Liver (tissue), 9 donors: ENCODE results near the gene MED12L. TPM values are rescaled to one million over a fixed set of nuclear protein-coding genes. Genes with fewer than 3 reads are reported as not detected.

Source experiments
- DNase-seq: peaks from one replicate; pipeline ENCODE4 v3.0.0-alpha.2; 2017; ENCODE audit warnings: low spot score
- H3K27ac ChIP-seq, 2 donors: one replicate each; pipeline ENCODE4 v1.7.0; 2013; ENCODE audit warnings: inconsistent platforms in 2 of 2, low read length in 2 of 2, control low read depth in 1 of 2, low read depth in 1 of 2, mild to moderate bottlenecking in 1 of 2
- H3K27me3 ChIP-seq, 4 donors: one replicate each; pipeline versions ENCODE4 v1.6.1 to v1.7.0; 2013; ENCODE audit warnings: low read length in 3 of 4, inconsistent platforms in 1 of 4, mild to moderate bottlenecking in 1 of 4, moderate library complexity in 1 of 4; ENCODE audit not compliant: control insufficient read depth in 4 of 4, insufficient read depth in 4 of 4
- H3K36me3 ChIP-seq, 4 donors: one replicate each; pipeline versions ENCODE4 v1.6.1 to v1.7.0; 2013; ENCODE audit warnings: low read length in 3 of 4, mild to moderate bottlenecking in 3 of 4, low read depth in 1 of 4, moderate library complexity in 1 of 4; ENCODE audit not compliant: control insufficient read depth in 4 of 4, insufficient read depth in 3 of 4
- H3K4me1 ChIP-seq, 4 donors: one replicate each; pipeline versions ENCODE4 v1.6.1 to v1.7.0; 2013; ENCODE audit warnings: low read length in 3 of 4, mild to moderate bottlenecking in 3 of 4, moderate library complexity in 1 of 4; ENCODE audit not compliant: control insufficient read depth in 4 of 4, insufficient read depth in 4 of 4
- H3K4me3 ChIP-seq, 3 donors: one replicate each; pipeline versions ENCODE4 v1.6.1 to v1.7.0; 2013; ENCODE audit warnings: low read length in 3 of 3, control low read depth in 1 of 3, low read depth in 1 of 3, mild to moderate bottlenecking in 1 of 3
- H3K9ac ChIP-seq, 2 donors: one replicate each; pipeline ENCODE4 v1.7.0; 2013; ENCODE audit warnings: low read length in 2 of 2, mild to moderate bottlenecking in 2 of 2, moderate library complexity in 2 of 2, control low read depth in 1 of 2, low read depth in 1 of 2
- H3K9me3 ChIP-seq, 4 donors: one replicate each; pipeline versions ENCODE4 v1.6.1 to v1.7.0; 2013; ENCODE audit warnings: low read length in 3 of 4; ENCODE audit not compliant: control insufficient read depth in 4 of 4
- EGR1 ChIP-seq, 2 donors: IDR thresholded peaks; 2 replicates each; pipeline ENCODE4 v1.6.1; 2016 to 2018; ENCODE audit warnings: antibody characterized with exemption in 2 of 2, low read depth in 2 of 2
- HNF4G ChIP-seq: IDR thresholded peaks from 2 replicates; pipeline ENCODE4 v1.6.1; 2016; ENCODE audit warnings: antibody characterized with exemption
- JUND ChIP-seq, 2 donors: IDR thresholded peaks; 2 replicates each; pipeline ENCODE4 v1.6.1; 2016; ENCODE audit warnings: antibody characterized with exemption in 2 of 2
- NR2F2 ChIP-seq: IDR thresholded peaks from 2 replicates; pipeline ENCODE4 v1.6.1; 2016; ENCODE audit warnings: antibody characterized with exemption
- RAD21 ChIP-seq, 2 donors: IDR thresholded peaks; 2 replicates each; pipeline ENCODE4 v1.6.1; 2016; ENCODE audit warnings: antibody characterized with exemption in 2 of 2, mild to moderate bottlenecking in 2 of 2
- RXRA ChIP-seq, 2 donors: IDR thresholded peaks; 2 replicates each; pipeline ENCODE4 v1.6.1; 2017 to 2018; ENCODE audit warnings: antibody characterized with exemption in 2 of 2, mild to moderate bottlenecking in 1 of 2
- SP1 ChIP-seq: IDR thresholded peaks from 2 replicates; pipeline ENCODE4 v1.6.1; 2018; ENCODE audit warnings: antibody characterized with exemption, mild to moderate bottlenecking
- WGBS: extraction: QIAGEN DNeasy Blood & Tissue Kit; methylation state at CpG from one replicate; pipeline ENCODE4 v1.1.7; 2013; 5-methylcytosine and 5-hydroxymethylcytosine counted together
- polyA plus RNA-seq, 2 donors: library from polyadenylated mRNA; stranded (reverse) in 1 of 2; unstranded in 1 of 2; fragments of 200-250 nt in 1 of 2; fragments of >200 nt in 1 of 2; fragmentation: Nextera tagmentation in 1 of 2; extraction: Ambion mirVana in 1 of 2; gene quantifications; one replicate each; pipeline versions ENCODE4 v1.2.1 to v1.2.3, GENCODE V29; 2013 to 2015
- total RNA-seq, 2 donors: library from RNA; depleted of rRNA; stranded (reverse); fragments of >200 nt; gene quantifications; one replicate each; pipeline ENCODE4 v1.2.3, GENCODE V29; 2014
- TF ChIP-seq, protein P1 (sequence below): IDR thresholded peaks from 2 replicates; pipeline ENCODE4 v1.6.1; 2016; ENCODE audit warnings: antibody characterized with exemption, mild to moderate bottlenecking
- TF ChIP-seq, protein P2 (sequence below): fragments of 150-350 bp; IDR thresholded peaks from 2 replicates; pipeline ENCODE4 v1.5.1; 2017; ENCODE audit warnings: improper control_type of control experiment, low read depth, low read length; ENCODE audit not compliant: missing input control
- TF ChIP-seq, protein P3 (sequence below): IDR thresholded peaks from 2 replicates; pipeline ENCODE4 v1.6.1; 2016; ENCODE audit warnings: antibody characterized with exemption
- TF ChIP-seq, protein P4 (sequence below): IDR thresholded peaks from 2 replicates; pipeline ENCODE4 v1.6.1; 2016; ENCODE audit warnings: antibody characterized with exemption
- TF ChIP-seq, protein P5 (sequence below): IDR thresholded peaks from 2 replicates; pipeline ENCODE4 v1.6.1; 2016; ENCODE audit warnings: antibody characterized with exemption
- donor health status: healthy.
- donor health status: healthy.
- donor health status: healthy.
- donor health status: healthy.
- donor health status: healthy.

MED12L gene
- total and polyA plus RNA-seq, 4 donors: 0.02 to 2.1 (median 0.49) TPM

DNA sequence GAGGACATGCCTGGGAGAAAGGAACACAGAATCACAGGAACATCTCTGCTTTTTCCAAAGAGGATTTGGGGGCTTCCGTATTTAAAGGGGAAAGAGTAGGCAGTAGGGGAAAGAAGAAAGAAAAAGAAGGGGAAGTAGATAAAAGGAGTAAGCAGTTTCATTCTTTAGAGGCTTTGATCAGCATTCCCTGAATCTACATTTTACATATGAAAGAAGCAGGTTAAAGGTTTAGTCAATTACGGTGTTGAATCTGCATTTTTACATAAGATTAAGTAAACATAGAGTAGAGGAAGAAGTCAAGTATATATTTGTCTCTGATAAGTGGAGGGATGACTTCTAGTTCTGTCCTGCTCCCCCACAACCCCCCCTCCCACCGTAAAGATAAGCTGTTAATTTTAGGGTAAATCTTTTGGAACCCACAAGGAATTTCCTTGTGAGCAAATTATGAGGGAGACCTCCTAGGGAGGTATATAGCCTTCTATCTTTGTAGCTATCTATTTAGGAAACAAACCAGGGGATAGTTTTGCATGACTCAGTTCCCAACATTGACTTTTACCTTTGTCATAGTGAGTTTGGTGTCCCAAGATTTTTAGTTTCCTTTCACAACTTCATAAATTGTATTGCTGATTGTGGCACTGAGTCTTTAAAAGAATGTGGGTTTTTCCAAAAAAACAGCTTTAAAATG is 307.8 kb downstream of the MED12L start:
- DNase-seq: no peak
- no peaks in the 10 kb centered on the region for H3K27me3 ChIP-seq
- no peak overlapping the region for H3K4me3 ChIP-seq
- H3K9me3 ChIP-seq: no peaks in the 10 kb centered on the region
- no peaks in the 10 kb centered on the region for H3K4me1 ChIP-seq
- H3K9ac ChIP-seq: no peak overlapping the region
- no peak overlapping the region for H3K27ac ChIP-seq
- WGBS: 60% methylated on average over 3 of the region's 3 CpGs
- no peaks in the 10 kb centered on the region for H3K36me3 ChIP-seq
- TF ChIP-seq NR2F2: no peak

DNA sequence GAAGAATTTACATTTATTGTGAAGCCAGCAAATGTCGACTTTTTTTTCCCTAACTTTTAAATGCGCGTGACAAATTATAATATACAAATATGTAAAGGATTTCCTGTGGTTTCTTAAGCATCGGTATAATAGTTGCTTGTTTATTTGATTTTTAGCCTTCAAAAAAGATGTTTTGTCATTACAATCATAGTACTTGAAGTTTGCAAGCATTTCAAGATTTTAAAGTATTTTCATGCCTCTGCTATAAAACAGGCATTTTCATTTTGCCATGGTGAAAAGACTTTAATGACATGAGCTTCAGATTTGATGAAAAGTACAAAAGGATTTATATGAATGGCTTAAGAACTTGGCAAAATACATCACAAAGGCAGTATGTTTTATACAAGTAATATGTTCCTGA is 308.5 kb downstream of the MED12L start:
- 65% methylated on average over 4 of the region's 4 CpGs for WGBS
- Histone ChIP-seq H3K36me3 (no peaks in the 10 kb centered on the region), H3K4me3 (no peak overlapping the region), H3K27me3 (no peaks in the 10 kb centered on the region), H3K9me3 (no peaks in the 10 kb centered on the region), H3K4me1 (no peaks in the 10 kb centered on the region), H3K9ac (no peak overlapping the region), H3K27ac (no peak overlapping the region)
- TF ChIP-seq JUND (IDR thresholded peaks at IDR 0.05) (no peak), RXRA (IDR thresholded peaks at IDR 0.05) (no peak), EGR1 (IDR thresholded peaks at IDR 0.05; ENCODE audit: low read depth in 2 of 2) (no peak), SP1 (no peak), HNF4G (no peak), RAD21 (IDR thresholded peaks at IDR 0.05) (no peak)
- TF ChIP-seq, protein P1, sequence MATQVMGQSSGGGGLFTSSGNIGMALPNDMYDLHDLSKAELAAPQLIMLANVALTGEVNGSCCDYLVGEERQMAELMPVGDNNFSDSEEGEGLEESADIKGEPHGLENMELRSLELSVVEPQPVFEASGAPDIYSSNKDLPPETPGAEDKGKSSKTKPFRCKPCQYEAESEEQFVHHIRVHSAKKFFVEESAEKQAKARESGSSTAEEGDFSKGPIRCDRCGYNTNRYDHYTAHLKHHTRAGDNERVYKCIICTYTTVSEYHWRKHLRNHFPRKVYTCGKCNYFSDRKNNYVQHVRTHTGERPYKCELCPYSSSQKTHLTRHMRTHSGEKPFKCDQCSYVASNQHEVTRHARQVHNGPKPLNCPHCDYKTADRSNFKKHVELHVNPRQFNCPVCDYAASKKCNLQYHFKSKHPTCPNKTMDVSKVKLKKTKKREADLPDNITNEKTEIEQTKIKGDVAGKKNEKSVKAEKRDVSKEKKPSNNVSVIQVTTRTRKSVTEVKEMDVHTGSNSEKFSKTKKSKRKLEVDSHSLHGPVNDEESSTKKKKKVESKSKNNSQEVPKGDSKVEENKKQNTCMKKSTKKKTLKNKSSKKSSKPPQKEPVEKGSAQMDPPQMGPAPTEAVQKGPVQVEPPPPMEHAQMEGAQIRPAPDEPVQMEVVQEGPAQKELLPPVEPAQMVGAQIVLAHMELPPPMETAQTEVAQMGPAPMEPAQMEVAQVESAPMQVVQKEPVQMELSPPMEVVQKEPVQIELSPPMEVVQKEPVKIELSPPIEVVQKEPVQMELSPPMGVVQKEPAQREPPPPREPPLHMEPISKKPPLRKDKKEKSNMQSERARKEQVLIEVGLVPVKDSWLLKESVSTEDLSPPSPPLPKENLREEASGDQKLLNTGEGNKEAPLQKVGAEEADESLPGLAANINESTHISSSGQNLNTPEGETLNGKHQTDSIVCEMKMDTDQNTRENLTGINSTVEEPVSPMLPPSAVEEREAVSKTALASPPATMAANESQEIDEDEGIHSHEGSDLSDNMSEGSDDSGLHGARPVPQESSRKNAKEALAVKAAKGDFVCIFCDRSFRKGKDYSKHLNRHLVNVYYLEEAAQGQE: no peak
- TF ChIP-seq, protein P2, sequence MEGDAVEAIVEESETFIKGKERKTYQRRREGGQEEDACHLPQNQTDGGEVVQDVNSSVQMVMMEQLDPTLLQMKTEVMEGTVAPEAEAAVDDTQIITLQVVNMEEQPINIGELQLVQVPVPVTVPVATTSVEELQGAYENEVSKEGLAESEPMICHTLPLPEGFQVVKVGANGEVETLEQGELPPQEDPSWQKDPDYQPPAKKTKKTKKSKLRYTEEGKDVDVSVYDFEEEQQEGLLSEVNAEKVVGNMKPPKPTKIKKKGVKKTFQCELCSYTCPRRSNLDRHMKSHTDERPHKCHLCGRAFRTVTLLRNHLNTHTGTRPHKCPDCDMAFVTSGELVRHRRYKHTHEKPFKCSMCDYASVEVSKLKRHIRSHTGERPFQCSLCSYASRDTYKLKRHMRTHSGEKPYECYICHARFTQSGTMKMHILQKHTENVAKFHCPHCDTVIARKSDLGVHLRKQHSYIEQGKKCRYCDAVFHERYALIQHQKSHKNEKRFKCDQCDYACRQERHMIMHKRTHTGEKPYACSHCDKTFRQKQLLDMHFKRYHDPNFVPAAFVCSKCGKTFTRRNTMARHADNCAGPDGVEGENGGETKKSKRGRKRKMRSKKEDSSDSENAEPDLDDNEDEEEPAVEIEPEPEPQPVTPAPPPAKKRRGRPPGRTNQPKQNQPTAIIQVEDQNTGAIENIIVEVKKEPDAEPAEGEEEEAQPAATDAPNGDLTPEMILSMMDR: no peak
- TF ChIP-seq, protein P3, sequence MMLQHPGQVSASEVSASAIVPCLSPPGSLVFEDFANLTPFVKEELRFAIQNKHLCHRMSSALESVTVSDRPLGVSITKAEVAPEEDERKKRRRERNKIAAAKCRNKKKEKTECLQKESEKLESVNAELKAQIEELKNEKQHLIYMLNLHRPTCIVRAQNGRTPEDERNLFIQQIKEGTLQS: no peak
- TF ChIP-seq, protein P4, sequence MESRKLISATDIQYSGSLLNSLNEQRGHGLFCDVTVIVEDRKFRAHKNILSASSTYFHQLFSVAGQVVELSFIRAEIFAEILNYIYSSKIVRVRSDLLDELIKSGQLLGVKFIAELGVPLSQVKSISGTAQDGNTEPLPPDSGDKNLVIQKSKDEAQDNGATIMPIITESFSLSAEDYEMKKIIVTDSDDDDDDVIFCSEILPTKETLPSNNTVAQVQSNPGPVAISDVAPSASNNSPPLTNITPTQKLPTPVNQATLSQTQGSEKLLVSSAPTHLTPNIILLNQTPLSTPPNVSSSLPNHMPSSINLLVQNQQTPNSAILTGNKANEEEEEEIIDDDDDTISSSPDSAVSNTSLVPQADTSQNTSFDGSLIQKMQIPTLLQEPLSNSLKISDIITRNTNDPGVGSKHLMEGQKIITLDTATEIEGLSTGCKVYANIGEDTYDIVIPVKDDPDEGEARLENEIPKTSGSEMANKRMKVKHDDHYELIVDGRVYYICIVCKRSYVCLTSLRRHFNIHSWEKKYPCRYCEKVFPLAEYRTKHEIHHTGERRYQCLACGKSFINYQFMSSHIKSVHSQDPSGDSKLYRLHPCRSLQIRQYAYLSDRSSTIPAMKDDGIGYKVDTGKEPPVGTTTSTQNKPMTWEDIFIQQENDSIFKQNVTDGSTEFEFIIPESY: no peak
- TF ChIP-seq, protein P5, sequence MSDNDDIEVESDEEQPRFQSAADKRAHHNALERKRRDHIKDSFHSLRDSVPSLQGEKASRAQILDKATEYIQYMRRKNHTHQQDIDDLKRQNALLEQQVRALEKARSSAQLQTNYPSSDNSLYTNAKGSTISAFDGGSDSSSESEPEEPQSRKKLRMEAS: no peak
- DNase-seq: no peak
